Measurements from ENCODE around the gene PTPN1. TPM values are rescaled to one million over a fixed set of nuclear protein-coding genes. Genes with fewer than 3 reads are reported as not detected.

Gene PTPN1
- total RNA-seq, 2 experiments from 2014 or later, result 82.3 to 82.8 TPM

GRCh38 chr20:50600281-50600895 is 90.2 kb downstream of the PTPN1 start:
- Mint-ChIP-seq H3K4me3 (no peak overlapping the region), H3K36me3 (ENCODE audit: low read depth) (no peaks in the 10 kb centered on the region), H3K9me3 (no peaks in the 10 kb centered on the region), H3K27ac (no peak overlapping the region), H3K4me1 (ENCODE audit: low read depth) (peaks cover 8% of the 10 kb centered on the region), H3K27me3 (peaks cover 8% of the 10 kb centered on the region)
- Histone ChIP-seq H3K27ac (ENCODE audit: low read depth in 1 of 2, low read length in 2 of 2) (no peak overlapping the region), H3K4me1 (ENCODE audit: insufficient read depth, low read length) (peaks cover 9% of the 10 kb centered on the region), H3K36me3 (ENCODE audit: insufficient read depth, low read length) (no peaks in the 10 kb centered on the region), H3K4me3 (ENCODE audit: low read length) (no peak overlapping the region), H3K9me3 (ENCODE audit: control insufficient read depth in 1 of 2, insufficient read depth in 1 of 2, low read length in 2 of 2) (peaks cover 0 to 8% of the 10 kb centered on the region in 2 experiments), H3K27me3 (ENCODE audit: control insufficient read depth in 1 of 2, insufficient read depth in 2 of 2, low read length in 2 of 2) (peaks cover 0 to 4% of the 10 kb centered on the region in 2 experiments)
- ChIA-PET CTCF (no interaction called here), POLR2A (no interaction called here)
- intact Hi-C loops (cut with DNase I, micrococcal nuclease), result no loop called here
- ATAC-seq (ENCODE audit: poor library complexity), result no peak
- no peak for TF ChIP-seq CTCF (IDR thresholded peaks at IDR 0.05)
- DNase-seq, result no peak

DNA sequence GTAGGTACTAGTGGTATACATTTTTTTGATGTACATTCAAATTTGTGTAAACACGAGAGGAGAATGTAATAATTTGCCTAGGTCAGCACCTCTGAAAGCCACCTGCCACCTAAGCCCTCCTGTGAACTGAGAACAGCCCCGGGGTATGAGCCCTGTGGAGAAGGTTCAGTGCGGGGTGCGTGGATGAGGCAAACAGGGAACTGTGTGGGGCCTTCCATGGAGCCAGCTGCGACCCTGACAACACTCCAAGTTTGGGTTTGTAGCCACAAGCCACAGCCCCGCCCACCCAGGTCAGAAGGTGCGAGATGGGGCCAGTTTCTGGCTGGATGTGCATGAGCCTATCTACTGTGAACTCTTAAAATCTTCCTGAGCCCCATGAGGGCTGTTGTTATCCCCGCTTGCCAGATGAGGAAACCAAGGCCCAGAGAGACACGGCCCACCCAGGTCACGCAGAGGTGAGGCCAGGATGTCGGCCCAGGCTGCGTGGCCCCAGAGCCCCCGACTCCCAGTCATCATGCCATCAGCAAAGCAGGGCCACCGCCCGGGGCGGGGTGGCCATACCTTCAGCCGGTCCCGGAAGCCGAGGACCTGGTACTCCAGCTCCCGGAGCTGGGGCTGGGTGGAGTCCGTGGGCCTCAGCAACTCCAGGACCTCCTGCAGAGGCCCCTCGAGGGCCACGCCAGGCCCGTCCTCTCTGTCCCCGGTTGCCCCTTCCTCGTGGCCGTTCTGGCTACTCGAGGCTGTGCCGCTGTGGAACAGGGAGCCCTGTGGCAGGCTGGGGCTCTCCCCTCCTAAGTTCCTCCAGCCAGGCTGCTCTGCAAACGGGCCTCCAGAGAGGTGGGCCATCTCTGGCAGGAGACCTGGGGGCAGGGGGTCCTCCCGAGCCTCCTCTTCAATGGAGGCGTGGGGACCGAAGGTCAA is 91.6 kb downstream of the PTPN1 start:
- intact Hi-C loops (cut with DNase I, micrococcal nuclease), result no loop called here
- ChIA-PET CTCF (no interaction called here), POLR2A (no interaction called here)
- H3K9me3 Mint-ChIP-seq, result no peaks in the 10 kb centered on the region
- H3K36me3 ChIP-seq (ENCODE audit: insufficient read depth, low read length), result no peaks in the 10 kb centered on the region
- H3K4me1 ChIP-seq (ENCODE audit: insufficient read depth, low read length), result peaks cover 4% of the 10 kb centered on the region
- H3K27ac Mint-ChIP-seq, result no peak overlapping the region
- H3K9me3 ChIP-seq (ENCODE audit: control insufficient read depth in 1 of 2, insufficient read depth in 1 of 2, low read length in 2 of 2), result peaks cover 0 to 8% of the 10 kb centered on the region in 2 experiments
- H3K27ac ChIP-seq (ENCODE audit: low read depth in 1 of 2, low read length in 2 of 2), result no peak overlapping the region
- H3K27me3 Mint-ChIP-seq, result peaks cover 8% of the 10 kb centered on the region
- no peaks in the 10 kb centered on the region for H3K4me1 Mint-ChIP-seq (ENCODE audit: low read depth)
- no peak for DNase-seq
- H3K4me3 ChIP-seq (ENCODE audit: low read length), result no peak overlapping the region
- H3K4me3 Mint-ChIP-seq, result no peak overlapping the region
- H3K36me3 Mint-ChIP-seq (ENCODE audit: low read depth), result no peaks in the 10 kb centered on the region
- ATAC-seq (ENCODE audit: poor library complexity), result no peak
- TF ChIP-seq CTCF (IDR thresholded peaks at IDR 0.05), result no peak
- peaks cover 0 to 6% of the 10 kb centered on the region in 2 experiments for H3K27me3 ChIP-seq (ENCODE audit: control insufficient read depth in 1 of 2, insufficient read depth in 2 of 2, low read length in 2 of 2)

DNA sequence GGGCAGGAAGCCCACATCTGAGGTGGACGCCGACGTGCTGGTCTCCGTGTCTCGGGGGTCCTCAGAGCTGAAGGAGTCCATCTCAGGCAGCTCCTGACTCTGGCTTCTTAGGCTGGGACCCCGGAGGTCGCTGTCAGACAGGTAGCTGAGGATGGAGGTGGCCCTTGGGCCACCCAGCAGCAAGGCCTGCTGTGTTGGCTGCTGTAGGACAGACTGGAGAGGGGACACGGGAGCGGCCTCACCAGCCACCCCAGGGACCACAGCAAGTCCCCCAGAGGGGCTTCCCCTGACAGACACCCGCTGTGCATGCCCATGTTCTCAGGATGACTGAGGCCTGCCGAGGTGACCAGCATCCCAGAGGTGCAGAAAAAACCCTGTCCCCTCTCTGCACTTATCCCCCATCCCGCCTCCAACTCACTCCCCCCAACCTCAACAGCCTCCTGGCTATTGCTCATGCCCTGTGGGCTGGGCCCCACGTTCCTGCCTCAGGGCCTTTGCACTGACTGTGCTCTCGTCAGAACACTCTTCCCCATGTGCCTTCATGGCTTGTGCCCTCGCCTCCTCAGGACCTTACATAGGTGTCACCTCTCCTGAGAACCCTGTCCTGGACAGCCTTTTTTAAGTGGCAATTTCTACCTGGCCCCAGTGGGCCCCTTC is 92.4 kb downstream of the PTPN1 start:
- Mint-ChIP-seq H3K4me1 (ENCODE audit: low read depth) (no peaks in the 10 kb centered on the region), H3K4me3 (no peak overlapping the region), H3K36me3 (ENCODE audit: low read depth) (no peaks in the 10 kb centered on the region), H3K27ac (no peak overlapping the region), H3K27me3 (peaks cover 8% of the 10 kb centered on the region), H3K9me3 (no peaks in the 10 kb centered on the region)
- POLR2A ChIA-PET, result no interaction called here
- no peak for DNase-seq
- H3K27me3 ChIP-seq (ENCODE audit: control insufficient read depth in 1 of 2, insufficient read depth in 2 of 2, low read length in 2 of 2), result peaks cover 0 to 6% of the 10 kb centered on the region in 2 experiments
- peaks cover 0 to 8% of the 10 kb centered on the region in 2 experiments for H3K9me3 ChIP-seq (ENCODE audit: control insufficient read depth in 1 of 2, insufficient read depth in 1 of 2, low read length in 2 of 2)
- CTCF ChIA-PET, result no interaction called here
- no peaks in the 10 kb centered on the region for H3K36me3 ChIP-seq (ENCODE audit: insufficient read depth, low read length)
- TF ChIP-seq CTCF (IDR thresholded peaks at IDR 0.05), result no peak
- H3K4me3 ChIP-seq (ENCODE audit: low read length), result no peak overlapping the region
- intact Hi-C loops (cut with DNase I, micrococcal nuclease), result no loop called here
- ATAC-seq (ENCODE audit: poor library complexity), result no peak
- H3K4me1 ChIP-seq (ENCODE audit: insufficient read depth, low read length), result peaks cover 4% of the 10 kb centered on the region
- no peak overlapping the region for H3K27ac ChIP-seq (ENCODE audit: low read depth in 1 of 2, low read length in 2 of 2)

Measured in CD4-positive, alpha-beta T cell (primary cell).